IMR-90 (cell line): ENCODE results near the gene EDC4. TPM values are rescaled to one million over a fixed set of nuclear protein-coding genes. Genes with fewer than 3 reads are reported as not detected.

Experiments
- ATAC-seq: fragments of 200-7000 bp; cut with Tn5 transposase; 2 replicates; pipeline ENCODE4 v1.9.1; 2020; ENCODE audit warnings: low read depth, mild to moderate bottlenecking, moderate library complexity
- BruUV-seq: library from RNA; stranded (reverse); fragments of 400-500 nt; replicated peaks from 2 replicates; lab custom pipeline; 2021; lab: Mats Ljungman, UMichigan
- CTCF ChIA-PET: fragments of 300-600 bp; formaldehyde crosslinking; extraction: SDS; loops from one replicate; lab custom pipeline; 2021; ENCODE audit warnings: antibody characterized with exemption; lab: Yijun Ruan, JAX
- POLR2A ChIA-PET: fragments of 300-600 bp; sonication (Branson Sonifier 250); formaldehyde crosslinking; loops from one replicate; lab custom pipeline; 2022; ENCODE audit warnings: antibody characterized with exemption; ENCODE audit not compliant: unreplicated experiment; lab: Charles Lee
- DNase-seq: peaks from one replicate; pipeline ENCODE4 v3.0.0; 2013
- H2AFZ ChIP-seq: replicated peaks from 2 replicates; pipeline ENCODE3; 2013; ENCODE audit warnings: low read length, mild to moderate bottlenecking; ENCODE audit not compliant: poor library complexity
- H2AK5ac ChIP-seq: 2 replicates; pipeline ENCODE4 v1.6.1; 2013; ENCODE audit warnings: low read depth, low read length, inconsistent platforms
- H2AK9ac ChIP-seq: replicated peaks from 2 replicates; pipeline ENCODE3; 2013; ENCODE audit warnings: mild to moderate bottlenecking, low read depth, low read length, moderate library complexity; ENCODE audit not compliant: poor library complexity
- H2BK120ac ChIP-seq: 2 replicates; pipeline ENCODE4 v1.6.1; 2013; ENCODE audit warnings: low read depth, low read length, inconsistent platforms
- H2BK15ac ChIP-seq: 3 replicates; pipeline ENCODE4 v1.6.1; 2013; ENCODE audit warnings: low read depth, low read length, inconsistent platforms
- H2BK20ac ChIP-seq: 2 replicates; pipeline ENCODE4 v1.6.1; 2013; ENCODE audit warnings: low read depth, mild to moderate bottlenecking, inconsistent platforms, low read length, moderate library complexity
- H2BK5ac ChIP-seq: 2 replicates; pipeline ENCODE4 v1.6.1; 2013; ENCODE audit warnings: mild to moderate bottlenecking, low read depth, low read length, inconsistent platforms; ENCODE audit not compliant: poor library complexity, severe bottlenecking
- H3K14ac ChIP-seq: replicated peaks from 2 replicates; pipeline ENCODE4 v1.6.1; 2013; ENCODE audit warnings: low read depth, low read length, inconsistent platforms
- H3K18ac ChIP-seq: 2 replicates; pipeline ENCODE4 v1.6.1; 2013; ENCODE audit warnings: low read depth, low read length, control low read depth
- H3K23ac ChIP-seq: 2 replicates; pipeline ENCODE4 v1.6.1; 2013; ENCODE audit warnings: low read depth, low read length, inconsistent platforms
- H3K27ac ChIP-seq: 2 replicates; pipeline ENCODE4 v1.5.1; 2013; ENCODE audit warnings: mild to moderate bottlenecking, control low read depth, low read length; ENCODE audit not compliant: insufficient read depth
- H3K27me3 ChIP-seq: 2 replicates; pipeline ENCODE4 v1.6.1; 2013; ENCODE audit warnings: low read length; ENCODE audit not compliant: control insufficient read depth, insufficient read depth
- H3K36me3 ChIP-seq: 2 replicates; pipeline ENCODE4 v1.6.1; 2013; ENCODE audit warnings: low read length, mixed read lengths; ENCODE audit not compliant: control insufficient read depth, insufficient read depth
- H3K4ac ChIP-seq: 2 replicates; pipeline ENCODE4 v1.6.1; 2013; ENCODE audit warnings: low read depth, low read length, inconsistent platforms
- H3K4me1 ChIP-seq: 2 replicates; pipeline ENCODE4 v1.6.1; 2013; ENCODE audit warnings: low read length, mixed read lengths; ENCODE audit not compliant: control insufficient read depth, insufficient read depth
- H3K4me2 ChIP-seq: 2 replicates; pipeline ENCODE4 v1.6.1; 2013; ENCODE audit warnings: low read depth, mild to moderate bottlenecking, control low read depth, low read length, moderate library complexity
- H3K4me3 ChIP-seq: 2 replicates; pipeline ENCODE4 v1.5.1; 2013; ENCODE audit warnings: low read depth, mild to moderate bottlenecking, control low read depth, low read length, moderate library complexity; ENCODE audit not compliant: insufficient read depth
- H3K56ac ChIP-seq: 2 replicates; pipeline ENCODE4 v1.6.1; 2013; ENCODE audit warnings: low read length, inconsistent platforms; ENCODE audit not compliant: insufficient read depth; ENCODE audit errors: extremely low read depth
- H3K79me1 ChIP-seq, 2 experiments: 2 replicates each; pipeline ENCODE4 v1.6.1; 2013; ENCODE audit warnings: low read length in 2 of 2, inconsistent platforms in 1 of 2, low read depth in 1 of 2
- H3K9ac ChIP-seq: 2 replicates; pipeline ENCODE4 v1.6.1; 2013; ENCODE audit warnings: low read depth, low read length, control low read depth
- H3K9me1 ChIP-seq: 2 replicates; pipeline ENCODE4 v1.6.1; 2013; ENCODE audit warnings: low read length, inconsistent platforms; ENCODE audit not compliant: insufficient read depth
- H3K9me3 ChIP-seq: 2 replicates; pipeline ENCODE4 v1.6.1; 2013; ENCODE audit warnings: low read length; ENCODE audit not compliant: control insufficient read depth, insufficient read depth
- H4K20me1 ChIP-seq: 2 replicates; pipeline ENCODE4 v1.6.1; 2013; ENCODE audit warnings: low read length, inconsistent platforms; ENCODE audit not compliant: insufficient read depth
- H4K5ac ChIP-seq: 2 replicates; pipeline ENCODE4 v1.6.1; 2013; ENCODE audit warnings: mild to moderate bottlenecking, low read depth, low read length, control low read depth
- H4K8ac ChIP-seq, 2 experiments: 2 replicates each; pipeline ENCODE4 v1.6.1; 2013; ENCODE audit warnings: low read depth in 2 of 2, low read length in 2 of 2, control low read depth in 1 of 2, inconsistent platforms in 1 of 2
- H4K91ac ChIP-seq: 2 replicates; pipeline ENCODE4 v1.6.1; 2013; ENCODE audit warnings: low read depth, low read length, inconsistent platforms; ENCODE audit not compliant: insufficient read depth
- BHLHE40 ChIP-seq: fragments of 150-350 bp; IDR thresholded peaks from 2 replicates; pipeline ENCODE4 v1.6.1; 2016; ENCODE audit warnings: mild to moderate bottlenecking, low read depth, low read length
- CEBPB ChIP-seq: IDR thresholded peaks from 2 replicates; pipeline ENCODE4 v1.6.1; 2012; ENCODE audit warnings: low read depth, low read length, improper control_type of control experiment
- CHD1 ChIP-seq: IDR thresholded peaks from 2 replicates; pipeline ENCODE4 v1.6.1; 2012; ENCODE audit warnings: low read depth, low read length, improper control_type of control experiment
- CTCF ChIP-seq: conservative IDR thresholded peaks from 2 replicates; pipeline ENCODE4 v1.5.1; 2012; ENCODE audit warnings: mild to moderate bottlenecking, low read depth, low read length, improper control_type of control experiment
- ELK1 ChIP-seq: fragments of 150-350 bp; IDR thresholded peaks from 2 replicates; pipeline ENCODE4 v1.6.1; 2016; ENCODE audit warnings: low read depth, mild to moderate bottlenecking, low read length, moderate library complexity, borderline replicate concordance
- FOS ChIP-seq: fragments of 150-350 bp; IDR thresholded peaks from 2 replicates; pipeline ENCODE4 v1.6.1; 2016; ENCODE audit warnings: low read depth, low read length
- MAFK ChIP-seq: IDR thresholded peaks from 2 replicates; pipeline ENCODE4 v1.6.1; 2012; ENCODE audit warnings: low read depth, low read length, improper control_type of control experiment
- MAZ ChIP-seq: IDR thresholded peaks from 2 replicates; pipeline ENCODE4 v1.6.1; 2012; ENCODE audit warnings: low read depth, mild to moderate bottlenecking, low read length, improper control_type of control experiment, moderate library complexity, borderline replicate concordance
- MXI1 ChIP-seq: IDR thresholded peaks from 2 replicates; pipeline ENCODE4 v1.6.1; 2012; ENCODE audit warnings: low read depth, mild to moderate bottlenecking, low read length, moderate library complexity, borderline replicate concordance
- NFE2L2 ChIP-seq: fragments of 150-350 bp; IDR thresholded peaks from 2 replicates; pipeline ENCODE4 v1.6.1; 2016; ENCODE audit warnings: low read depth, mild to moderate bottlenecking, low read length
- POLR2A ChIP-seq: IDR thresholded peaks from 2 replicates; pipeline ENCODE4 v1.6.1; 2012; ENCODE audit warnings: mild to moderate bottlenecking, low read depth, low read length
- RAD21 ChIP-seq: IDR thresholded peaks from 2 replicates; pipeline ENCODE4 v1.6.1; 2012; ENCODE audit warnings: low read length, improper control_type of control experiment
- RCOR1 ChIP-seq: IDR thresholded peaks from 2 replicates; pipeline ENCODE4 v1.6.1; 2012; ENCODE audit warnings: mild to moderate bottlenecking, low read length, improper control_type of control experiment; ENCODE audit not compliant: insufficient replicate concordance
- RFX5 ChIP-seq: IDR thresholded peaks from 2 replicates; pipeline ENCODE4 v1.8.0; 2012; ENCODE audit warnings: low read depth, mild to moderate bottlenecking, low read length, moderate library complexity
- SMC3 ChIP-seq: fragments of 150-350 bp; IDR thresholded peaks from 2 replicates; pipeline ENCODE4 v1.6.1; 2016; ENCODE audit warnings: low read depth, mild to moderate bottlenecking, antibody characterized with exemption, low read length, moderate library complexity
- USF2 ChIP-seq: fragments of 150-350 bp; IDR thresholded peaks from 2 replicates; pipeline ENCODE4 v1.6.1; 2017; ENCODE audit warnings: mild to moderate bottlenecking, antibody characterized with exemption, low read length, low read depth
- WGBS, 2 experiments: methylation state at CpG; one replicate each; pipeline versions ENCODE4 v1.1.5 to v1.1.7; 2013; ENCODE audit warnings: missing lambda C conversion rate in 2 of 2; ENCODE audit not compliant: insufficient read length in 1 of 2; ENCODE audit errors: extremely low coverage in 2 of 2; 5-methylcytosine and 5-hydroxymethylcytosine counted together
- dilution Hi-C: fragments of 300-500 bp; cut with HindIII; formaldehyde crosslinking; loops from one replicate; pipeline ENCODE4 v1.14.3; 2018; ENCODE audit warnings: low sequenced_read_pairs; ENCODE audit not compliant: unreplicated experiment
- in situ Hi-C: fragments of 300-500 bp; cut with MboI; formaldehyde crosslinking; loops from 3 replicates; pipeline ENCODE4 v1.14.3; 2019; ENCODE audit warnings: low sequenced_read_pairs, inconsistent platforms, mixed read lengths
- intact Hi-C: fragments of 100-400 bp; cut with micrococcal nuclease; formaldehyde crosslinking; loops from 2 replicates; pipeline ENCODE4 v1.10.0; 2022
- polyA plus RNA-seq, 3 experiments: library from polyadenylated mRNA; depleted of rRNA; stranded (reverse); fragments of >200 nt; gene quantifications; 2 replicates each; pipeline ENCODE4 v1.2.3, GENCODE V29; 2012; ENCODE audit warnings: low replicate concordance in 1 of 3
- total RNA-seq: library from RNA; depleted of rRNA; stranded (reverse); fragments of >200 nt; gene quantifications from 2 replicates; pipeline ENCODE4 v1.2.3, GENCODE V29; 2012

Gene EDC4
- total and polyA plus RNA-seq, 2 of the 4 experiments (the other 2 are of a cell fraction): 33.2 to 64.0 TPM

- H2AFZ ChIP-seq: no peak overlapping the region
- H4K5ac ChIP-seq: no peak overlapping the region
- H3K79me1 ChIP-seq: peaks cover 3 to 20% of the 10 kb centered on the region in 2 experiments; a peak in 3 of 4 replicates
- H3K4me1 ChIP-seq: peaks cover 1% of the 10 kb centered on the region
- H3K18ac ChIP-seq: no peak overlapping the region
- peaks cover 2% of the 10 kb centered on the region; the same call in 1 of the 2 replicates for H4K20me1 ChIP-seq
- H3K27me3 ChIP-seq: no peaks in the 10 kb centered on the region
- H3K4me2 ChIP-seq: no peak overlapping the region
- H2BK15ac ChIP-seq: no peak overlapping the region
- no peak for TF ChIP-seq USF2
- no peak for TF ChIP-seq RCOR1
- no peak for TF ChIP-seq MAFK
- TF ChIP-seq CTCF: no peak
- TF ChIP-seq NFE2L2: no peak
- TF ChIP-seq ELK1: no peak
- TF ChIP-seq SMC3: no peak
- no peak for TF ChIP-seq RAD21
- no peak for TF ChIP-seq FOS
- TF ChIP-seq BHLHE40: no peak
- TF ChIP-seq CHD1: no peak
- TF ChIP-seq POLR2A: no peak
- no peak for TF ChIP-seq RFX5
- TF ChIP-seq MAZ: no peak
- no peak for TF ChIP-seq MXI1
- no peak for TF ChIP-seq CEBPB
- no peak overlapping the region for H2BK5ac ChIP-seq
- 93% methylated on average over 2 of the region's 2 CpGs; no CpG with 5 or more reads in 1 of the 2 experiments for WGBS, 2 experiments
- no peak overlapping the region for H2AK5ac ChIP-seq
- H3K9ac ChIP-seq: no peak overlapping the region
- intact Hi-C loops: no loop called here
- ATAC-seq (no peak), DNase-seq (no peak)
- H2BK20ac ChIP-seq: no peak overlapping the region
- no peak overlapping the region for H2BK120ac ChIP-seq
- no peaks in the 10 kb centered on the region for H3K9me3 ChIP-seq
- CTCF ChIA-PET: no interaction called here
- in situ Hi-C loops: no loop called here
- H2AK9ac ChIP-seq: no peak overlapping the region
- POLR2A ChIA-PET: no interaction called here
- no peak overlapping the region for H3K4ac ChIP-seq
- no peak overlapping the region for H3K56ac ChIP-seq
- peaks cover 7% of the 10 kb centered on the region; the same call in 1 of the 2 replicates for H3K9me1 ChIP-seq
- no peak overlapping the region for H3K14ac ChIP-seq
- H3K27ac ChIP-seq: no peak overlapping the region
- H4K91ac ChIP-seq: no peak overlapping the region
- no peak overlapping the region for H3K4me3 ChIP-seq
- no peaks in the 10 kb centered on the region for H3K36me3 ChIP-seq
- H4K8ac ChIP-seq: no peak overlapping the region
- BruUV-seq: no TSS peak
- dilution Hi-C loops: no loop called here
- H3K23ac ChIP-seq: no peak overlapping the region
Measured at GRCh38 chr16:67837811-67838210, 35.0 kb upstream of the EDC4 start.
